ENCODE measurements around the gene ARID2.

Gene ARID2

GRCh38 chr12:45775465-45775864 lies 46.0 kb downstream of the ARID2 start:
- no peak for TF ChIP-seq CTCF (IDR thresholded peaks at IDR 0.05; ENCODE audit: control insufficient read depth, insufficient read depth, low read depth, low read length, missing control alignments)
- no peak for DNase-seq (ENCODE audit: low read depth)
- H3K4me3 ChIP-seq (ENCODE audit: control insufficient read depth, low read depth, low read length) = no peak overlapping the region

GRCh38 chr12:45775964-45776363 lies 46.5 kb downstream of the ARID2 start:
- no peak for TF ChIP-seq CTCF (IDR thresholded peaks at IDR 0.05; ENCODE audit: control insufficient read depth, insufficient read depth, low read depth, low read length, missing control alignments)
- no peak for DNase-seq (ENCODE audit: low read depth)
- H3K4me3 ChIP-seq (ENCODE audit: control insufficient read depth, low read depth, low read length) = no peak overlapping the region

DNA sequence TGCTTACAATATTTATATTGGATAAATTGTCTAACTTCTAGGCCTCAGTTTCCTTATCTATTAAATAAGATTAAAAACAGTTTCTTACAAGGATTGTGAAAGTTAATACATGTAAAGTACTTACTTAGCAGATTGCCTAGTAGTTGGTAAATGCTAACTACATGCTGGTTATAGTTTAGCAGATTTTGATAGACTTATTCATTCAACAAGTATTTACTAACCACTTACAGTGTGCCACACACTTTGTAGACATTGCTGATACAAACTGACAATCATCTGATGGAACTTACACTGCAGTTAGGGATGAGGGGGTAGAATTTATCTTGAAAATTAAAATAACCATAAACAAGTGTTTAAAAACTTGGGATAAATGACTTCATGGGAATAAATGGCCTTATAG lies 50.4 kb downstream of the ARID2 start:
- no peak for DNase-seq (ENCODE audit: low read depth)
- no peak overlapping the region for H3K4me3 ChIP-seq (ENCODE audit: control insufficient read depth, low read depth, low read length)
- no peak for TF ChIP-seq CTCF (IDR thresholded peaks at IDR 0.05; ENCODE audit: control insufficient read depth, insufficient read depth, low read depth, low read length, missing control alignments)

DNA sequence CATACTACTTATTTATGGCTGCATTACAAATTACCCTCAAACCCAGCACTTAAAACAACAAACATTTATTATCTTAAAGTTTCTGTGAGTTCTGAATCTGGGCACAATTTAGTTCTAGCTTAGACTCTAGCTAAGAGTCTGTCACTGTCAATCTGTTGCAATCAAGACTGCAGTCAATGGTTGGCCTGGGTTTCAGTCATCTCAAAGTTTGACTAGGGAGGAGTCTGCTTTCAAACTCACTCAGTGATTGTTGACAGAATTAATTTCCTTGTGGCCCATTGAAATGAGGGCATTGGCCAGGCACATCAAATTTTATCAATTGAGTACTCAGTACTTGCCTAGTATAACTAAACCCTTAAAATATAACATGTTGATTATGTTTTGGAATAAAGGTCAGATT lies 51.6 kb downstream of the ARID2 start:
- no peak for TF ChIP-seq CTCF (IDR thresholded peaks at IDR 0.05; ENCODE audit: control insufficient read depth, insufficient read depth, low read depth, low read length, missing control alignments)
- DNase-seq (ENCODE audit: low read depth) = no peak
- H3K4me3 ChIP-seq (ENCODE audit: control insufficient read depth, low read depth, low read length) = no peak overlapping the region

GRCh38 chr12:45785315-45785714 lies 55.8 kb downstream of the ARID2 start:
- H3K4me3 ChIP-seq (ENCODE audit: control insufficient read depth, low read depth, low read length) = no peak overlapping the region
- no peak for TF ChIP-seq CTCF (IDR thresholded peaks at IDR 0.05; ENCODE audit: control insufficient read depth, insufficient read depth, low read depth, low read length, missing control alignments)

GRCh38 chr12:45789025-45789424 lies 59.5 kb downstream of the ARID2 start:
- TF ChIP-seq CTCF (IDR thresholded peaks at IDR 0.05; ENCODE audit: control insufficient read depth, insufficient read depth, low read depth, low read length, missing control alignments) = no peak
- DNase-seq (ENCODE audit: low read depth) = peak; percentile 51
- no peak overlapping the region for H3K4me3 ChIP-seq (ENCODE audit: control insufficient read depth, low read depth, low read length)

More at GRCh38 chr12:45785315-45785714, 55.8 kb downstream of the ARID2 start:
- DNase-seq (ENCODE audit: low read depth) = no peak

GRCh38 chr12:45794422-45794821 lies 64.9 kb downstream of the ARID2 start:
- TF ChIP-seq CTCF (IDR thresholded peaks at IDR 0.05; ENCODE audit: control insufficient read depth, insufficient read depth, low read depth, low read length, missing control alignments) = no peak
- no peak overlapping the region for H3K4me3 ChIP-seq (ENCODE audit: control insufficient read depth, low read depth, low read length)
- DNase-seq (ENCODE audit: low read depth) = no peak

Measured in AG09309 (cell line).